Endothelial cell of umbilical vein (primary cell): ENCODE measurements around the gene DCUN1D2. TPM values are rescaled to one million over a fixed set of nuclear protein-coding genes. Genes with fewer than 3 reads are reported as not detected.

ENCODE experiments used
- BruUV-seq: library from RNA; stranded (reverse); fragments of 400-500 nt; replicated peaks from 2 replicates; lab custom pipeline; 2021; lab: Mats Ljungman, UMichigan
- CTCF ChIA-PET: fragments of 300-600, 350-600 bp; sonication (Branson Sonifier 250); formaldehyde crosslinking; loops from one replicate; lab custom pipeline; 2021; ENCODE audit warnings: antibody characterized with exemption, inconsistent platforms; lab: Charles Lee
- POLR2A ChIA-PET: fragments of 300-600, 350-600 bp; sonication (Branson Sonifier 250); formaldehyde crosslinking; loops from one replicate; lab custom pipeline; 2021; ENCODE audit warnings: antibody characterized with exemption, inconsistent platforms; lab: Charles Lee
- DNase-seq: peaks from one replicate; pipeline ENCODE4 v3.0.0-alpha.2; 2011; ENCODE audit warnings: low read depth, low spot score
- FAIRE-seq: peaks from 2 replicates; lab custom pipeline; 2011; peaks lifted over from hg19 to GRCh38; lab: Jason Lieb, UNC
- H2AFZ ChIP-seq: 2 replicates; pipeline ENCODE4 v1.6.0; 2012; ENCODE audit warnings: low read depth, low read length, control low read depth, inconsistent platforms
- H3K27ac ChIP-seq: 2 replicates; pipeline ENCODE4 v1.5.1; 2011; ENCODE audit warnings: low read depth, mild to moderate bottlenecking, control low read depth, low read length, moderate library complexity; ENCODE audit not compliant: insufficient read depth
- H3K27me3 ChIP-seq, 2 experiments: 2 replicates each; pipeline versions ENCODE4 v1.6.0 to v1.6.1; 2011; ENCODE audit warnings: low read length in 2 of 2, mixed read lengths in 1 of 2; ENCODE audit not compliant: control insufficient read depth in 2 of 2, insufficient read depth in 2 of 2
- H3K36me3 ChIP-seq, 2 experiments: 2 replicates in 1 of 2; 3 replicates in 1 of 2; pipeline ENCODE4 v1.5.1; 2011; ENCODE audit warnings: low read length in 2 of 2, mild to moderate bottlenecking in 1 of 2, moderate library complexity in 1 of 2; ENCODE audit not compliant: control insufficient read depth in 2 of 2, insufficient read depth in 2 of 2; ENCODE audit errors: extremely low read depth in 1 of 2
- H3K4me1 ChIP-seq: 3 replicates; pipeline ENCODE4 v1.5.1; 2011; ENCODE audit warnings: mild to moderate bottlenecking, low read length; ENCODE audit not compliant: control insufficient read depth, insufficient read depth; ENCODE audit errors: extremely low read depth
- H3K4me2 ChIP-seq: 2 replicates; pipeline ENCODE4 v1.6.1; 2011; ENCODE audit warnings: low read length, control low read depth, mixed read lengths; ENCODE audit not compliant: insufficient read depth
- H3K4me3 ChIP-seq, 3 experiments: fragments of 200-600 bp in 1 of 3; sonication (generic), shearing (Covaris generic) in 1 of 3; replicated peaks in 1 of 3; 2 replicates each; pipeline ENCODE4 v1.5.1; 2011 to 2016; ENCODE audit warnings: control low read depth in 3 of 3, low read length in 3 of 3, mild to moderate bottlenecking in 2 of 3, inconsistent platforms in 1 of 3, low read depth in 1 of 3, moderate library complexity in 1 of 3; ENCODE audit not compliant: insufficient read depth in 1 of 3
- H3K79me2 ChIP-seq: 2 replicates; pipeline ENCODE4 v1.6.0; 2012; ENCODE audit warnings: low read length, inconsistent platforms; ENCODE audit not compliant: control insufficient read depth, insufficient read depth
- H3K9ac ChIP-seq: replicated peaks from 2 replicates; pipeline ENCODE3; 2011; ENCODE audit warnings: low read length, control low read depth; ENCODE audit not compliant: insufficient read depth; ENCODE audit errors: extremely low read depth
- H3K9me1 ChIP-seq: replicated peaks from 3 replicates; pipeline ENCODE4 v1.6.0; 2011; ENCODE audit warnings: mild to moderate bottlenecking, low read length; ENCODE audit not compliant: control insufficient read depth, insufficient read depth; ENCODE audit errors: extremely low read depth
- H3K9me3 ChIP-seq: replicated peaks from 2 replicates; pipeline ENCODE4 v1.5.1; 2012; ENCODE audit warnings: low read length, inconsistent platforms; ENCODE audit not compliant: control insufficient read depth, insufficient read depth
- H4K20me1 ChIP-seq: replicated peaks from 2 replicates; pipeline ENCODE3; 2011; ENCODE audit warnings: mild to moderate bottlenecking, low read length; ENCODE audit not compliant: control insufficient read depth, insufficient read depth; ENCODE audit errors: extremely low read depth
- EZH2 ChIP-seq: IDR thresholded peaks from 2 replicates; pipeline ENCODE4 v1.6.1; 2012; ENCODE audit warnings: borderline replicate concordance, low read depth, mild to moderate bottlenecking, moderate library complexity, low read length, inconsistent platforms; ENCODE audit not compliant: severe bottlenecking
- FOS ChIP-seq: IDR thresholded peaks from 2 replicates; pipeline ENCODE4 v1.6.1; 2011; ENCODE audit warnings: mild to moderate bottlenecking, low read length, moderate library complexity, borderline replicate concordance; ENCODE audit not compliant: insufficient read depth
- GATA2 ChIP-seq: IDR thresholded peaks from 2 replicates; pipeline ENCODE4 v1.7.0; 2011; ENCODE audit warnings: low read depth, mild to moderate bottlenecking, moderate library complexity, mixed read lengths, low read length; ENCODE audit not compliant: insufficient read length, insufficient read depth
- JUN ChIP-seq: IDR thresholded peaks from 2 replicates; pipeline ENCODE4 v1.6.1; 2011; ENCODE audit warnings: borderline replicate concordance, low read depth; ENCODE audit not compliant: insufficient read length, insufficient read depth
- MAX ChIP-seq: IDR thresholded peaks from 2 replicates; pipeline ENCODE4 v1.6.1; 2011; ENCODE audit not compliant: insufficient read depth, insufficient read length
- MYC ChIP-seq: IDR thresholded peaks from one replicate; pipeline ENCODE4 v1.6.1; 2011; ENCODE audit warnings: mild to moderate bottlenecking, low read depth, low read length
- POLR2A ChIP-seq: IDR thresholded peaks from 2 replicates; pipeline ENCODE4 v1.6.1; 2012; ENCODE audit warnings: low read depth, mild to moderate bottlenecking, control low read depth, low read length
- POLR2AphosphoS5 ChIP-seq: IDR thresholded peaks from 2 replicates; pipeline ENCODE4 v1.6.1; 2012; ENCODE audit warnings: low read depth, mild to moderate bottlenecking, control low read depth, low read length, moderate library complexity; ENCODE audit not compliant: insufficient read depth
- dilution Hi-C: fragments of 300-500 bp; cut with MboI; formaldehyde crosslinking; loops from one replicate; pipeline ENCODE4 v1.15.0; 2019; ENCODE audit warnings: low sequenced_read_pairs; ENCODE audit not compliant: extremely low pct_ligation_motif_present
- intact Hi-C: fragments of 100-400 bp; cut with micrococcal nuclease; formaldehyde crosslinking; loops from one replicate; pipeline ENCODE4 v1.10.0; 2022
- polyA plus RNA-seq, 4 experiments: library from polyadenylated mRNA; depleted of rRNA in 3 of 4; stranded (reverse) in 3 of 4; unstranded in 1 of 4; fragments of >200 nt; gene quantifications; 2 replicates each; pipeline versions ENCODE4 v1.2.1 to v1.2.3, GENCODE V29; 2011 to 2012; ENCODE audit warnings: missing spikeins in 1 of 4
- total RNA-seq: library from RNA; stranded (reverse); gene quantifications from 2 replicates; pipeline ENCODE4 v1.2.3, GENCODE V29; 2021
- TF ChIP-seq, protein P1 (sequence below), 2 donors: IDR thresholded peaks; 1 replicate in 1 of 2; 2 replicates in 1 of 2; pipeline ENCODE4 v1.5.1; 2011; ENCODE audit warnings: low read length in 2 of 2, mild to moderate bottlenecking in 2 of 2, moderate library complexity in 2 of 2, control low read depth in 1 of 2, inconsistent platforms in 1 of 2, low read depth in 1 of 2; ENCODE audit not compliant: insufficient read depth in 1 of 2; ENCODE audit errors: extremely low read depth in 1 of 2

The DCUN1D2 gene
- total and polyA plus RNA-seq, 2 donors (not counting 3 experiments of a cell fraction or from before 2014, with no cell fraction given): 10.5 to 24.9 TPM

DNA sequence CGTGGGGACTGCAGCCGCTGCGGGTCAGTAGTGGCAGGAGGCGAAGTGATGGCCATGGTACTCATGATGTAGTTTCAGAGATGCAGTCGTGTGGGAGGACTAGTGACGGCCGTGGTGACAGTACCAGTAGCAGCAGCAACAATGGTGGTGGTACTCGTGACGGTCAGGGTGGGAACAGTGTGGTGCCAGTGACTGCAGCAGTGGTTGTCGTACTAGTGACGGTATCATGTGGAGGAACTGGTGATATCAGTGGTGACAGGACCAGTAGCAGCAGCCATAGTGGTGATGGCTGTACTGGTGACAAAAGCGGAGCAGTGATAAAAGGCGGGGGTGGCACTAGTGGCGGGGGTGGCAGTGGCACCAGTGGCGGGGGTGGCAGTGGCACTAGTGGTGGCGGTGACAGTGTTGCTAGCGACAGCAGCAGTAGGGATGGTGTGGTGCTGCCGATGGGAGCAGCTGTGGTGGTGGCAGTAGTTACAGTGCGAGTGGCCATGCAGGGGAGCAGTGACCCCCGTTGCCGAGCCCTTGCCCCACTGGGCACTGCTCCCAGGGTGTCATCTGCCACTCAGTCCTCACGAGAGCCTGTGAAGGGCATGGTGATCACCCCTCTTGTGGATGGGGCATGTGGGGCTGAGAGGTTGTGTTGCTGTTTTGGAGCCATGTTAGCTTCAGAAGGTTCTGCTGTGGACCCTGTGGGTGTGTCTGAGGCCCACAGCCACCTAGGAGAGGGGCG lies 60.0 kb downstream of the DCUN1D2 start:
- no peak overlapping the region for H3K4me3 ChIP-seq
- H3K27me3 ChIP-seq: no peaks in the 10 kb centered on the region
- ChIA-PET CTCF (no interaction called here), POLR2A (no interaction called here)
- dilution Hi-C loops (no loop called here), intact Hi-C loops (no loop called here)
- H3K9me1 ChIP-seq: no peaks in the 10 kb centered on the region
- FAIRE-seq (no peak), DNase-seq (no peak)
- H3K9ac ChIP-seq: no peak overlapping the region
- H3K4me1 ChIP-seq: no peaks in the 10 kb centered on the region
- no peaks in the 10 kb centered on the region for H4K20me1 ChIP-seq
- no peaks in the 10 kb centered on the region for H3K36me3 ChIP-seq
- H3K79me2 ChIP-seq: no peaks in the 10 kb centered on the region
- no peaks in the 10 kb centered on the region for H3K9me3 ChIP-seq
- no peak overlapping the region for H3K27ac ChIP-seq
- H2AFZ ChIP-seq: no peak overlapping the region
- TF ChIP-seq FOS (no peak), POLR2AphosphoS5 (no peak)
- no TSS peak for BruUV-seq
- H3K4me2 ChIP-seq: no peak overlapping the region

- ChIA-PET POLR2A (no interaction called here), CTCF (no interaction called here)
- dilution Hi-C loops: no loop called here
- no peak overlapping the region for H3K9ac ChIP-seq
- TF ChIP-seq MAX: no peak
- TF ChIP-seq, protein P1, sequence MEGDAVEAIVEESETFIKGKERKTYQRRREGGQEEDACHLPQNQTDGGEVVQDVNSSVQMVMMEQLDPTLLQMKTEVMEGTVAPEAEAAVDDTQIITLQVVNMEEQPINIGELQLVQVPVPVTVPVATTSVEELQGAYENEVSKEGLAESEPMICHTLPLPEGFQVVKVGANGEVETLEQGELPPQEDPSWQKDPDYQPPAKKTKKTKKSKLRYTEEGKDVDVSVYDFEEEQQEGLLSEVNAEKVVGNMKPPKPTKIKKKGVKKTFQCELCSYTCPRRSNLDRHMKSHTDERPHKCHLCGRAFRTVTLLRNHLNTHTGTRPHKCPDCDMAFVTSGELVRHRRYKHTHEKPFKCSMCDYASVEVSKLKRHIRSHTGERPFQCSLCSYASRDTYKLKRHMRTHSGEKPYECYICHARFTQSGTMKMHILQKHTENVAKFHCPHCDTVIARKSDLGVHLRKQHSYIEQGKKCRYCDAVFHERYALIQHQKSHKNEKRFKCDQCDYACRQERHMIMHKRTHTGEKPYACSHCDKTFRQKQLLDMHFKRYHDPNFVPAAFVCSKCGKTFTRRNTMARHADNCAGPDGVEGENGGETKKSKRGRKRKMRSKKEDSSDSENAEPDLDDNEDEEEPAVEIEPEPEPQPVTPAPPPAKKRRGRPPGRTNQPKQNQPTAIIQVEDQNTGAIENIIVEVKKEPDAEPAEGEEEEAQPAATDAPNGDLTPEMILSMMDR (IDR thresholded peaks at IDR 0.05; ENCODE audit: extremely low read depth in 1 of 2, insufficient read depth in 1 of 2, low read depth in 1 of 2, low read length in 2 of 2): no peak
- TF ChIP-seq POLR2A: no peak
- no peak for TF ChIP-seq GATA2
- TF ChIP-seq FOS: no peak
- TF ChIP-seq POLR2AphosphoS5: no peak
- no peak for TF ChIP-seq EZH2
- TF ChIP-seq MYC: no peak
- TF ChIP-seq JUN: no peak
- H3K9me1 ChIP-seq: no peaks in the 10 kb centered on the region
- H4K20me1 ChIP-seq: no peaks in the 10 kb centered on the region
- no peaks in the 10 kb centered on the region for H3K79me2 ChIP-seq
- DNase-seq (no peak), FAIRE-seq (no peak)
- no peak overlapping the region for H3K4me2 ChIP-seq
- H3K27ac ChIP-seq: no peak overlapping the region
- no peaks in the 10 kb centered on the region for H3K4me1 ChIP-seq
- no peaks in the 10 kb centered on the region for H3K9me3 ChIP-seq
- intact Hi-C loops: no loop called here
- no peak overlapping the region for H2AFZ ChIP-seq
- no peak overlapping the region for H3K4me3 ChIP-seq
- H3K36me3 ChIP-seq: no peaks in the 10 kb centered on the region
- no peaks in the 10 kb centered on the region for H3K27me3 ChIP-seq
- BruUV-seq: no TSS peak
These were observed 60.9 kb downstream of the DCUN1D2 start for GRCh38 chr13:113429608-113429985.
